Panc1 (cell line): ENCODE data around the gene TIGD3. TPM values are rescaled to one million over a fixed set of nuclear protein-coding genes. Genes with fewer than 3 reads are reported as not detected.

Experiments
- ATAC-seq: fragments of 200-7000 bp; cut with Tn5 transposase; 2 replicates; pipeline ENCODE4 v1.9.1; 2020; ENCODE audit warnings: mild to moderate bottlenecking, moderate library complexity
- BruUV-seq: library from RNA; stranded (reverse); fragments of 400-500 nt; replicated peaks from 2 replicates; lab custom pipeline; 2021; lab: Mats Ljungman, UMichigan
- CTCF ChIA-PET: fragments of 300-600 bp; sonication (Branson Sonifier 250); formaldehyde crosslinking; loops from one replicate; lab custom pipeline; 2022; ENCODE audit warnings: antibody characterized with exemption; lab: Charles Lee
- POLR2A ChIA-PET: fragments of 300-600 bp; sonication (Branson Sonifier 250); formaldehyde crosslinking; loops from one replicate; lab custom pipeline; 2022; ENCODE audit warnings: antibody characterized with exemption; lab: Charles Lee
- DNase-seq: peaks from one replicate; pipeline ENCODE4 v3.0.0-alpha.2; 2010; ENCODE audit warnings: low read depth, low spot score
- H3K27ac ChIP-seq: 2 replicates; pipeline ENCODE4 v1.5.1; 2011; ENCODE audit warnings: mild to moderate bottlenecking, low read length, inconsistent platforms
- H3K27me3 ChIP-seq: fragments of 200-500 bp; sonication (Bioruptor generic); 2 replicates; pipeline ENCODE4 v1.6.0; 2014; ENCODE audit warnings: low read length, inconsistent platforms; ENCODE audit not compliant: control insufficient read depth, insufficient read depth
- H3K36me3 ChIP-seq: fragments of 200-500 bp; sonication (Bioruptor generic); 2 replicates; pipeline ENCODE4 v1.5.1; 2014; ENCODE audit warnings: inconsistent platforms, mild to moderate bottlenecking, low read length, moderate library complexity; ENCODE audit not compliant: control insufficient read depth, insufficient read depth
- H3K4me1 ChIP-seq: 2 replicates; pipeline ENCODE4 v1.5.1; 2011; ENCODE audit warnings: inconsistent platforms, mild to moderate bottlenecking, low read length, moderate library complexity; ENCODE audit not compliant: control insufficient read depth, insufficient read depth
- H3K4me3 ChIP-seq, 2 experiments: 2 replicates each; pipeline ENCODE4 v1.5.1; 2011 to 2012; ENCODE audit warnings: low read depth in 2 of 2, low read length in 2 of 2, mild to moderate bottlenecking in 2 of 2, inconsistent platforms in 1 of 2, moderate library complexity in 1 of 2
- H3K9me3 ChIP-seq: fragments of 200-500 bp; sonication (Bioruptor generic); 2 replicates; pipeline ENCODE4 v1.5.1; 2014; ENCODE audit warnings: low read depth, mild to moderate bottlenecking, inconsistent platforms, low read length, moderate library complexity; ENCODE audit not compliant: control insufficient read depth, insufficient read depth
- CTCF ChIP-seq: fragments of 450-650 bp; IDR thresholded peaks from 2 replicates; pipeline ENCODE4 v1.5.1; 2017; ENCODE audit warnings: mild to moderate bottlenecking
- POLR2AphosphoS5 ChIP-seq: IDR thresholded peaks from 2 replicates; pipeline ENCODE4 v1.6.1; 2012; ENCODE audit warnings: mild to moderate bottlenecking, low read depth, low read length, moderate library complexity
- REST ChIP-seq, 2 experiments: IDR thresholded peaks; 2 replicates each; pipeline ENCODE4 v1.6.1; 2011 to 2012; ENCODE audit warnings: low read depth in 2 of 2, control low read depth in 1 of 2, low read length in 1 of 2, mild to moderate bottlenecking in 1 of 2, moderate library complexity in 1 of 2; ENCODE audit not compliant: insufficient read depth in 1 of 2
- SIN3A ChIP-seq: IDR thresholded peaks from 2 replicates; pipeline ENCODE4 v1.6.1; 2012; ENCODE audit warnings: low read depth, mild to moderate bottlenecking, low read length, moderate library complexity, borderline replicate concordance; ENCODE audit not compliant: insufficient read depth
- TCF7L2 ChIP-seq: IDR thresholded peaks from 2 replicates; pipeline ENCODE4 v1.6.1; 2011; ENCODE audit warnings: mild to moderate bottlenecking, low read depth, low read length, inconsistent platforms
- in situ Hi-C: cut with HindIII; loops from 2 replicates; pipeline ENCODE4 v1.10.0; 2016; ENCODE audit warnings: low sequenced_read_pairs, low pct_unique_long_range_greater_than_20kb
- intact Hi-C: fragments of 100-400 bp; cut with micrococcal nuclease; formaldehyde crosslinking; loops from one replicate; pipeline ENCODE4 v1.10.0; 2022; ENCODE audit not compliant: unreplicated experiment
- total RNA-seq: library from RNA; stranded (reverse); gene quantifications from one replicate; pipeline ENCODE4 v1.2.1, GENCODE V29; 2021; ENCODE audit not compliant: unreplicated experiment

TIGD3 gene
- total RNA-seq, 1 experiment from 2014 or later: 2.4 TPM

- no TSS peak for BruUV-seq
- intact Hi-C loops (no loop called here), in situ Hi-C loops (no loop called here)
- no peaks in the 10 kb centered on the region for H3K27me3 ChIP-seq
- no peaks in the 10 kb centered on the region; the same call in 1 of the 2 replicates for H3K36me3 ChIP-seq
- no peak overlapping the region for H3K27ac ChIP-seq
- ChIA-PET CTCF (interaction anchor here (0.7 kb wide), 1 partner anchor 53 kb away, joined by 3 read pairs; no protein-coding TSS in a partner anchor), POLR2A (no interaction called here)
- H3K9me3 ChIP-seq: no peaks in the 10 kb centered on the region
- peaks cover 20% of the 10 kb centered on the region for H3K4me1 ChIP-seq
- DNase-seq: no peak
- ATAC-seq: no peak
- H3K4me3 ChIP-seq: no peak overlapping the region
- TF ChIP-seq POLR2AphosphoS5 (no peak), SIN3A (no peak), REST (IDR thresholded peaks at IDR 0.05; ENCODE audit: insufficient read depth in 1 of 2, low read depth in 2 of 2, low read length in 1 of 2) (no peak), CTCF (no peak), TCF7L2 (no peak)
Observed at GRCh38 chr11:65320386-65321075, 34.0 kb upstream of the TIGD3 start.

- no peak for DNase-seq
- in situ Hi-C loops: no loop called here
Observed at GRCh38 chr11:65321076-65321475, 33.5 kb upstream of the TIGD3 start.

More at GRCh38 chr11:65321076-65321475, 33.5 kb upstream of the TIGD3 start:
- no peaks in the 10 kb centered on the region for H3K27me3 ChIP-seq
- ChIA-PET CTCF (no interaction called here), POLR2A (no interaction called here)
- intact Hi-C loops: no loop called here
- H3K9me3 ChIP-seq: no peaks in the 10 kb centered on the region
- no peak overlapping the region for H3K4me3 ChIP-seq
- no peak overlapping the region for H3K27ac ChIP-seq
- peaks cover 17% of the 10 kb centered on the region for H3K4me1 ChIP-seq
- no peak for ATAC-seq
- no peak for TF ChIP-seq TCF7L2
- TF ChIP-seq SIN3A: no peak
- TF ChIP-seq POLR2AphosphoS5: no peak
- TF ChIP-seq REST (IDR thresholded peaks at IDR 0.05; ENCODE audit: insufficient read depth in 1 of 2, low read depth in 2 of 2, low read length in 1 of 2): no peak
- no peak for TF ChIP-seq CTCF
- BruUV-seq: no TSS peak
- no peaks in the 10 kb centered on the region; the same call in 1 of the 2 replicates for H3K36me3 ChIP-seq
